ENCODE data around the gene SPOP. TPM values are rescaled to one million over a fixed set of nuclear protein-coding genes. Genes with fewer than 3 reads are reported as not detected.
"Not testable (repeated sequence)": the region's sequence is repeated elsewhere in the genome, so short reads cannot be mapped to it uniquely, and the experiment has no call there.

SPOP gene
- total RNA-seq, 1 experiment from 2014 or later = 47.5 TPM

DNA sequence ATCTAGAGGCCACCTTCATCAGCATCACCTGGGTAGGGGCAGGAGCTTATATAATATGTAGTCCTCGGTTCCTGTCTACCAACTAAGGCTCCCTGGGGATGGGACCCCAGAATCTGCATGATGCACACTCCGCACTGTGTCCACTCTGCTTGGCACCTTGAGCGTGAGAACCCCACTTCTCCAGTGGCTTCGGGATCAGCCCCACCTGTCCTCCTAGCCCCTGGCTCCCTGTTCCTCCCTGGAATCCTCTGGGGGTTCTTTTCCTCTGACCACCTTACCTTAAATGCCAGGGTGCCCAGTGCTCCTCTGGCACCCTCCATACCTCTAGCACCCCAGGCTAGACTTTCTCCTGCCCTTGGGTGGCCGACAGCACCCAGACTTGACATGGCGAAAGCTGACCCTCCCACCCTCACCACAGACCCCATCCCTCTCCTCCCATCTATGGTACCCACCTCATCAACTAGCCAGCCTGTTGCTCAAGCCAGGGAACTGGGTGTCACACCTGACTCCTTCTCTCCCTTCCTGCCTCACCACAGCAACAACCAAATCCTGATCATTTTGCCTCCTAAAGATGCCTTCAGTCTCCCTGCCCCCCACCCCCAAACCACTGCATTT lies 105.0 kb downstream of the SPOP start:
- DNase-seq (ENCODE audit: low read depth) = no peak

DNA sequence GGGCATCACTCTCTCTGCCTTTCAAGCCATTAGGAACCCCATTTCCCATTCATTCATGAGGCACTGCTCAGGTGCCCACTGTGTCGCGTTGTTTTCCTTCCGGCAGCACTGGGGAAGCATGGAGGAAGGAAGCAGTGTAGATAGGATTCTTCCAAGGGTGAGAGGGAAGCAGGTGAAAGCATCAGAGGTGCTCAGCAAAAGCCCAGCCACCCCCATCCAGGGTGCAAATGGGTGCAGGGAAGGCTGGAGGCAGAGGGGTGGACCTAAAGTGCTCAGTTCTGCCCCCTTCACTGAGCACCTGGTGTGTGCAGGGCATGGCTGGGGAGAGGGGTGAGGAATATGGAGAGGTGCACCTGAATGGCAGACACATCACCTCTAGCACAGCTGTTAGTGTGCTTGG lies 105.7 kb downstream of the SPOP start:
- DNase-seq (ENCODE audit: low read depth) = no peak

DNA sequence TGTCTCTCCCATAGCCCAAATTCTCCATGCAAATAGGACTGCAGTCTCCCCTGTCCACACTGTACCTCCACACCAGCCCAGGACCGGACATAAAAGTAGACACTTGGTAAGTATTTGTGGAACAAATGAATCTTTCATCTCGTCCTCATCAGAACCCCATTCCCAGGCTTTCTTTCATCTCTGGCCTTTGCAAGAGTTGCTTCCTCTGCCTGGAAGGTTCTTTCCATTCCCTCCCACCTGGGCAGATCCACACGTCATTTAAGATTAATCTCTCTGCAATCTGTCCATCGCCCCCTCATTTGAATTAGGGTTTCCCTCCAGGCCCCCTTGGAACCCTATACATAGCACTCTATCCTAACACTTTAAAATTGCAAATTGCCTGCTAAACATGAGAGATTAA lies 106.1 kb downstream of the SPOP start:
- DNase-seq (ENCODE audit: low read depth) = no peak

DNA sequence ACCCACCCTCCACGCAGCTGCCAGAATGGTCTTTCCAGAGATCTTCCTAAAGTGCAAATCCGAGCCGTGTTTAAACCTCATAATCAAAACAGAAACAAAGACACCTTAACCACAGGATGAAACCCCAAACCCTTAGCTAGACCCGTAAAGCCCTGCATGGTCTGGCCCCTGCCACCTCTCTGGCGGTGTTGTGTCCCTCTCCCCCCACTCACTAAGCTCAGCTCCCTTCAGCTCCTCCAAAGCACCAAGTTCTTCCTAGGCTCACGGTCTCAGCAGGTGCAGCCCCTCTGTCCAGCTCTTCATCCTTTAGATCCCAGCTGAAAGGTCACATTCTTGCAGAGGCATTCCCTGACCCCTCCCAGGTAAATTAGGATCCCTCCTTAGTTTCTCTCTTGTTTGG lies 106.6 kb downstream of the SPOP start:
- no peak for DNase-seq (ENCODE audit: low read depth)

DNA sequence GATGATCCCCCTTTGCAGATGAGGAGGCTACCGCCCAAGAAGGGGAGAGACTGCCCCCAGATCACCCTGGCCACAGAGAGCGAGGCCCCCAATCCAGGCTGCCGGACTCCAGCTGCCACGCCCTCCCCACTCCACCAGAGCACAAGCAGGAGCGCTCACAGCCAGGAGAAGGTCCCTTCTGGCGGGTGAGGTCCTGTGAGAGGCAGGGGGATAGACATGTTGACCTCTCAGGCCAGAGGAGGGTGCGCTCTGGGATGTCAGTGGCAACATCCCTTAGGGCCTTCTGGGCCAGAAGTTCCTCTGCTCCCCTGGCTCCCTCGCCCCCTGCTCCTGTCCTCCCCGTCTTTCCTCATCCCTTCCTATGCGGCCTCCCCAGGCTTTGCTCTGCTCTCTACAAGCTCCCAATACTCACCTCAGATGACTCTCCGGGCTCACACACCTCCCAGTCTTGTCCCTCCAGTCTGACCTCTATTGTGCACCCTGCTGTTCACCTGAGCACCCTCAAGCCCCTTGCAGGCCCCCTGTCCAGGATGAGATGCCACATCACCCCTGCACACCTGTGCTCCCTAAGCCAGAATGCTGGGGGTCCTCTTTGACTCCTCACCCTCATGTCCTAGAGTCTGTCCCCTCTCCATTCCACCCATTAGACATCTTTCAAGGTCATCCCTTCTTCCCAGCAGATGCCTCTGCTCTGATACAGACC lies 107.2 kb downstream of the SPOP start:
- DNase-seq (ENCODE audit: low read depth) = no peak

DNA sequence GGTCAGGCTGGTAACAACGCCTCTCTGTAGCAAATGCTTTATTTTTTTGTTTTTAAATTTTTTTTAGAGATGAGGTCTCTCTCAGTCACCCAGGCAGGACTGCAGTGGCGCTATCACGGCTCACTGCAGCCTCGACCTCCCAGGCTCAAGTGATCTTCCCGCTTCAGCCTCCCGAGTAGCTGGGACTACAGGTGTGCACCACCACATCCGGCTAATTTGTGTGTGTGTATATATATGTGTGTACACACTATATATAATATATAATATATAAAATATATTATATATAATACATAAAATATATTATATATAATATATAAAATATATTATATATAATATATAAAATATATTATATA lies 109.2 kb downstream of the SPOP start:
- not testable (repeated sequence) for DNase-seq (ENCODE audit: low read depth)

DNA sequence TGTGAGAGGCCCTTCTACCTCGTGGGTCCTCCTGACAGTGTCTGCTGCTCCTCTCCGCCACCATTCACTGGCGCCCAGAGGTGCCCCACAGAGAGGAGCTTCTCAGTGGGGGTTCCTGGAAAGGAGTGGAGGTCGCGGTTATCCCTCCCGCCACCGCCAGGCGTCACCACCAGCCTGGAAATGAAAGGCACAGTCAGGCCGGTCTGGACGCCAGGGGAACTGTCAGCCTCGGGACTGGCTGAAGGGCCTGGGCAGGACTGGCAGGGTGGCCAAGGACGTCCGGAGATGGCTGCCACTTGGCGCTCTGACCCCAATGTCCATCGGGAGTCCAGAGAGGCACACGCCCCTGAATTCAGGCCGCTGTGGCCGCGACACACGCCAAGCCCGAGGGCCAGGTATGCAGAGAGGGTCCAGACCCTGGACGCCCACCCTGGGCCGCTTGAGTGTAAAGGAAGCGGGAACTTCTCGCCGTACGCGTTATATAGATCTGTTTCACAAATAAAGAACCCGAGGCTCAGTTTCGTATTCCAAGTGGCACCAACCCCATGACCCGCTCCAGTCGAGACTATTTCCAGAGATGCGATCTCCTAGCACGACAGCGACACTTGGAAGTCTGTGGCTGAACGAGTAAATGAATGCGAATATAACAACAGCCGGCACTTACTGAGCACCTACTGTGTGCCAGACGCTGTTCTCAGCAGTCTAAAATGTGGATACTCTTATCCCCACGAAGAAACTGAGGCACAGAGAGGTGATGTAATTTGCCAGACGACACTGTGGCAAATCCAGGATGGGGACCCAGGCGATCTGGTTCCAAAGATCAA lies 109.8 kb downstream of the SPOP start:
- DNase-seq (ENCODE audit: low read depth) = peak; percentile 83

DNA sequence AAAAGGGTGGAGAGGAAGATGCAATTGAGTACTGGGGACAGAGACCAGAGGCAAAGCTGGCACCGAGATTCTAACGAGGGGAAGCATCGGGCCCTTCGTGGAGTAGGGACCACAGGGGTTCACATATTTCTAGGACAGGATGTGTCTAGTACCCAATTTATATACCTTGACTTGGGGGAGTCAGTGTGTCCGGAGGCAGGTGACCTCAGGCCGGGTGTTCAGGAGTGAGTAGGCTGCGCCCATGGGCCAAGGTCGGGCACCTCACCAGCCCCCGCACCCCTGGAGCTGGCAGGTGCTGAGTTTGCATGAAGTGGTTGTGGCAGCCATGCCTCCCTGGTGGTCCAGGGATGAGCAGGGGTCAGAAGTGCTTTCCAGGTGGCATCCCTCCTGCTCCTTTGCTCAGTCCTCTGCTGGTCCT lies 110.8 kb downstream of the SPOP start:
- DNase-seq (ENCODE audit: low read depth) = no peak

DNA sequence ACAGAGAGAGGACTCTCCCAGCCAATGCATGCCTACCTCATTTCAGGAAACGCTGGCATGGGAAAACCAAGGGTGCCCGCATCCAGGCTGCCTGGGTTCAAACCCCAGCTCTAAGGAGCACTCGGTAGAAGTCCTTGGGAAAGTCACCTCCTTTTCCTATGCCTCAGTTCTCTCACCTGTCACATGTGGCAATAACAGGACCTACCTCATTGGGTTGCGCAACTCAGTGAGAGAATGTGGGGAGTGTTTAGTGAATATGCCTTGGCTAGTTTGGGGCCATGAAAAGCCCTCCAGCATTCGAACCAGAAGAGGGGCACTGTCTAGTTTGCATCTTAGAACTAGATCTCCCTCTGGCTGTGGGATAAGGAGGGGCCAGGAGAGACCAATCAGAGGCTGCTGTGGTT lies 111.2 kb downstream of the SPOP start:
- DNase-seq (ENCODE audit: low read depth) = no peak

DNA sequence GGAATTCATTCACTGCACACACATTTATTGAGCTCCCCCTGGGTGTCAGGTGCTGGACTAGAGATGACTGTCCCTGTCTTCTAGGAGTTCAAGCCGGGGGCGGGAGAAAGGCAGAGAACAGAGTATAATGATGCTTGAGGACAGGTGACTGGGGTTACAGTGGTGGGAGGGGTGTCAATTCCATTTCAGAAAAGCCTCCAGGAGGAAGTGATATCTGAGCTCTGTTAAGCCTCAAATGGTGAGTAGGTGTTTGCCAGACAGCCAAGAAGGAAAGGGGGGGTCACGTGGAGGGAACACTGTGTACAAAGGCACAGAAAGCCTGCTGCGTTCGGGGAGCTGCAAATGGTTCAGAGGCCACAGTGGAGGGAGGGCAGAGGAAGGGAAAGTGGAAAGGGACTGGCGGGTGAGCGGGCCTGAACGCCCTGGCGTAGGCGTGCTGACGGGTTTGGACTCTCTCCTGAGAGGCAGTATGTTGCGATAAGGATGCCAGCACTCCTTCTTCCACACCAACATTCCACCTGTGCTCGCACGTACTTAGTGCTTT lies 111.9 kb downstream of the SPOP start:
- no peak for DNase-seq (ENCODE audit: low read depth)

DNA sequence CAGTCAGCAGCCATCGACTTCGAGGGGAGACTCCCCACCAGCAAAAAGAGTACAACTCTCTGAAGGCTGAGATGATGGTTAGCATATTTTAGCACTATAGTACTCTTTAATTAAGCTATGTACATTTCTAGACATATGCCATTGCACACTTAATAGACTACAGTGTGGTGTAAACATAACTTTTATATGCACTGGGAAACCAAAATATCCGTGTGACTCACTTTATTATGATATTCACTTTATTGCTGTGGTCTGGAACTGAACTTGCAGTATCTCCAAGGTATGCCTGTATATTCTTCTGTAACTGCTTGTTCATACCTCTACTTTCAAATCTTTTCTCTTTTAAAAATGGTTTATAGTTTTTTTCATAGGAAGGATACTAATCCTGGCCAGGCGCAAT lies 113.3 kb downstream of the SPOP start:
- DNase-seq (ENCODE audit: low read depth) = peak; percentile 34

DNA sequence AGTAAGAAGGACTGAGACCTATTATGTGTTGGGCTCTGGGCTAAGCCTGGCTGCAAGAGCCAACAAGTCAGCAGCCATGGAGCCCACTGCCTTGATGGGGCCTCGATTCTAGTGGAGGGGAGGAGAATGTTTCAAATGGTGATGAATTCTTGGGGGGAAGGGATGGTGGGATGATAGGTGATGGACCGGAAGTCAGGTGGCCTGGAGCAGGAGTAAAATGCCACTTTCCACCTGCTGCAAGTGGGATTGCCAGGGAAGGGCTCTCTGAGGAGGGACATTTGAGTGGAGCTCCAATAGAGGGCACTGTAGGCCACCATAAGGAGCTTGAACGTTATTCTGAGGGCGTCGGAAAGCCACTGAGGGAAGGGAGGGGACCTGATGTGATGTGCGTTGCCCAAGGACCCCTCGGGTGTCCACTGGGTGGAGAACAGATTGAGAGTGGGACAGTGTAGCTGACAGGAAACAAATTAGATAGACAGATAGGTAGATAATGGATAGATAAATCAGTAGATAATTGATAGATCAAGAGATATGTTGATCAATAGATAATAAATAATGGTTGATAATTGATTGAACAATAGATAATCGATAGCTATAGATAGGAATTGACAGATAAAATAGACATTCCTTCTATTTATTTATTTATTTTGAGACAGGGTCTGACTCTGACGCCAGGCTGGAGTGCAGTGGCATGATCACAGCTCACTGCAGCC lies 120.4 kb downstream of the SPOP start:
- DNase-seq (ENCODE audit: low read depth) = peak; percentile 56

DNA sequence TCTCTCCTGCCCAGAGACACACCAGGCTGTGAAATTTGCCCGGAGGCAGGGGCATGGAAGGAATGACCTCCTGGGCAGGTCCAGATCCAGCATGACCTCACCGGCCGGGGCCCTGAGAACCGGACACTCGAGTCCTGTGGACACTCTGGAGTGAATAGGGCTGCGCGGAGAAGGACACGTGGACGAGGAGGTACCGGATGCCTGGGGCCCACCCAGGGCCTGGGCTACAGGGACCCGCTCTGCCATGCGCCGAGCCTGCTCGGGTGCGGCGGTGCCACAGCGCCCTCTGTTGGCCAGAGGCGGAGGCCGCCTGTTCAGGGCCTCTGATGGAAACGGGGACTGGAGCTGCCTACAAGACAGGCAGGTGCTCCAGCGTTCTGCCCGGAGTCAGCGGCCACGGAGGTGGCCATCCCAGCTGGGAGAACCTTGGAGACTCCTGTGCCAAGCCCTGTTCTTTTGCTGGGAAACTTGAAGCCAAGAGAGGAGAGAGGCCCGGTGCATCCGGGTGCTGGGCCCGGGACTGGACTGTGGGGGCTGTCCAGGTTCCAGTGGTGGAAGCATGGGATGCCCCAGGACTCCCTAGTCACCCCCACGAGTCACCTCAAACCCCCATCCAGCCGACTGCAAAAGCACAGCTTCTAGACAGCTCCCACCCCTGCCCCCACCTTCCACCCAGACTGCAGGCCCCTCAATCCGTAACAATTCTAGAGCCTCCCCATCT lies 121.5 kb downstream of the SPOP start:
- peak; percentile 53 for DNase-seq (ENCODE audit: low read depth)

DNA sequence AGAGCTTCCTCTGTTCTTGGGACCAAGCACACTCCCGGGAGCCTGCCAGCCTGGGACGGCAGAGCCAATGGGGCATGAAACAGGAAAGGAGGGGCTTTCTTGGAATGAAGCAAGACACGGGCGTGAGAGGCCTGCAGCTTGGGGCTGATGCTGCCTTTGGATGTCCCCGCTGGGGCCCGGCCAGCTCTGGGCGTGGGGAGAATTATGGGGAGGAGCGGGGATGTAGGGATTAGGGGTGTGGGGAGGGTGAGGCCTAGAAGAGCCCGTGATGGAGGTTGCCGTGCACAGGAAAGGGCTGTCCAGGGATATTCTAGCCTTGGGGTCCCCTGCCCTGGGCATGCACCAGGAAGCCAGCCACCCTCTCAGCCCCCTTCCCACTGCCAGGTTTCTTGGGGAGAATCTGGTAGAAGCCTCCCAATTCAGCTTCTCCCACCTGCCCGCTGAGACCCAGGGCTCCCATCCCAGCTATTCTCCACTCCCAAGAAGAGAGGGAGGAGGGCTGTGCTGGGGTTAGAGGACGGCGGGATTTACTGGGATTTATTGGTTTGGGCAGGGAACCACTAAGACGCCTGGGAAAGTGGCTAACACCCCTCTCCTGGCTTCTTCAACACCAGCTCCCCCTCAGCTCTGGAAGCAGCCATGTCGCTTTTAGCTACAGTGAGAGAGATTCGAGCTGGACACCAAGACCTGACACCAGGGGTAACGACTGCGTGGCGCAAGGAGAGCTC lies 122.2 kb downstream of the SPOP start:
- DNase-seq (ENCODE audit: low read depth) = no peak

DNA sequence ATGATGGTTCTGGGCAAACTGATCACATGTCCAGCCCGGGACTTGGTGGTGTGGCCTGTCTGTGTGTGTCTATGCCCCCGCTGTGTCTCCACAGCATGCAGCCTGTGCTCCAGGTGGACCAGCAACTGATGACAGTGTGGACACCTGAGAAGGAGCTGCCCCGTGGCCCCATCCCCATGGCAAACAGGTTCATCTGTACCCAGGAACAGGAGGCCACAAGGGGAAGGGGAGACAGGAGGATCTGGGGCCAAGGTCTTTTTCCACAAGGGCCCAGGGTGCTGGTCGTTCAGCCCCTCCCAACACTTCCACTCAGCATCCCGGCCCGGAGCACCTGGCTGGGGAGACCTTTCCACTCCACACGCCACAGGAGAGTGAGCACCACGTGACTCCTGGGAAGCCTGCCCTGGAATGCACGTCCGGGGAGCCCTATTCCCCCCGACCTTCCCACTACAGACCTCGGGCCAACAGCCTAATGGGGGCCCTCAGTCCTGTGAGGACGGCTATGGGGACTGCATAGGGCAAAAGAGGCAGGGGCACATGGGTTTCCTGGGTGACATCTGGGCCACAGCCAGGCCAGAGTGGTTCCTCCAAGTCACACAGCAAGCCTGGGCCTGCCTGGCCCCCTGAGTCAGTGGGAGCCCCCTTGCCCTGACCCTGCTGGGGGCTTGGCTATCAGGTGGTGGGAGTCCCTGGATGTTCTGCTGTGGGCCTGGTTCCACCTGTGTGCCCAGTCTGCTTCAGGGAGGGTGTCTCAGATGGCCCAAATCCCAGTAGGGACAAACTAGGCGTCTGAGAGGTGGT lies 123.0 kb downstream of the SPOP start:
- DNase-seq (ENCODE audit: low read depth) = no peak

DNA sequence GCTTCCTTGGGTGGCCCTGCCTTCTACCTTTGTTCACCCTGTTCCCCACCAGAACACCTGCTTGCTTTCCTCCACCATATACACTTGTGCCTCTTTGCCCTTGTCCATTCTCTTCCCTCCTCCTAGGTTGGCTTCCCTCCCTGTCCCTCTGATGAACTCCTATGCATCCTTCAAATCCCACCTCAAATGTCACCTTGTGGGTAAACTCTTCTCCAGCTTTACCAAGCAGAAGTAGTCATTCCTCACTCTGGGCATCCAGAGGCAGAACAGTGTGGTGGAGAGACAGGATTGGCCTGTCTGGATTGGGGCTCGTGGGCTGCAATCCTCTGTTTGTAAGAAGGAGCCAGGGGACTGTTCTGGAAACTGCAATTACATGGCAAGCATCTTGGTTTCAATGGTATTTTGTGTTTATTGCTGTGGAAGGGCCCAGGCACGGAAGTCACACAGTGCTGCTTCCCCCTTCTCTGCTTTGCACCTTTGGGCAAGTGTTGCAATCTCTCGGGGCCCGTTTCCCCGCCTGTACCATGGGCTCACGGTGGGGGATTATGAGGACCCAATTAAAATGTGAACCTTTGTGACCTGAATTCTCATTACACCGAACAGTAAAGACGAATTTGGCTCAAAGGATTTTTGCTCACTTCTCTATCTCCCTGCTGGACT lies 124.1 kb downstream of the SPOP start:
- DNase-seq (ENCODE audit: low read depth) = no peak

DNA sequence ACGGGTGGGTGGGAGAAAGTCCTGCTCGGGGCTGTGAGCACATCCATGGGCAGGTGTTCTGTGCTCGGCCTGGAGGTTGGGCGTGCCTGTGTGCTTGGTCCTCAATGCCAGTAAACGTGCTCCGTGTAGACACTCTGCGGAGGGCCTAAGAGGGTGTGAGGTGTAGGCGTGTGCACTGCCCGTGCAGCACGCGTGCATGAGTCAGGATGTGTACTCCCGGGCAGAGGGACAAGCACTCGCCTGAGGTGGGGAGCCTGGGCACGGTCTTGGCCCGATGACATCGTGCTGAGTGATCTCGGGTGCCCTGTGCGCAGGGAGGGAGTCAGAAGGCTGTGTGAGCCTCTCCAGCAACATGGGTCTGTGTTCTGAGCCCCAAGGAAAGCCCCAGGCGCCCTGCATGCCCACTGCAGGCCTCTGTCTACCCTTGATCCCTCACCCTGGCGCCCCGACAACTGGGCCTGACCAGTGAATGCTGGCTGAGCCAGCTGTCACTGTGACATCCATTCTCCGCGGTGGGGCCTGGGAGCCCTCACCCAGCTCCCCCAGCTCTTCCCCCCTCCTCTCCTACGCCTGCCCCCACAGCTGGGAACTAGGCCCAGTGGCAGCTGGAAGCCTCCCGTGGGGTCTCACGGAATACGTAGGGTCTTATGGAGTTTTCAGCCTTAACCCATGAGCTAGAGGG lies 125.7 kb downstream of the SPOP start:
- peak; percentile 30 for DNase-seq (ENCODE audit: low read depth)

DNA sequence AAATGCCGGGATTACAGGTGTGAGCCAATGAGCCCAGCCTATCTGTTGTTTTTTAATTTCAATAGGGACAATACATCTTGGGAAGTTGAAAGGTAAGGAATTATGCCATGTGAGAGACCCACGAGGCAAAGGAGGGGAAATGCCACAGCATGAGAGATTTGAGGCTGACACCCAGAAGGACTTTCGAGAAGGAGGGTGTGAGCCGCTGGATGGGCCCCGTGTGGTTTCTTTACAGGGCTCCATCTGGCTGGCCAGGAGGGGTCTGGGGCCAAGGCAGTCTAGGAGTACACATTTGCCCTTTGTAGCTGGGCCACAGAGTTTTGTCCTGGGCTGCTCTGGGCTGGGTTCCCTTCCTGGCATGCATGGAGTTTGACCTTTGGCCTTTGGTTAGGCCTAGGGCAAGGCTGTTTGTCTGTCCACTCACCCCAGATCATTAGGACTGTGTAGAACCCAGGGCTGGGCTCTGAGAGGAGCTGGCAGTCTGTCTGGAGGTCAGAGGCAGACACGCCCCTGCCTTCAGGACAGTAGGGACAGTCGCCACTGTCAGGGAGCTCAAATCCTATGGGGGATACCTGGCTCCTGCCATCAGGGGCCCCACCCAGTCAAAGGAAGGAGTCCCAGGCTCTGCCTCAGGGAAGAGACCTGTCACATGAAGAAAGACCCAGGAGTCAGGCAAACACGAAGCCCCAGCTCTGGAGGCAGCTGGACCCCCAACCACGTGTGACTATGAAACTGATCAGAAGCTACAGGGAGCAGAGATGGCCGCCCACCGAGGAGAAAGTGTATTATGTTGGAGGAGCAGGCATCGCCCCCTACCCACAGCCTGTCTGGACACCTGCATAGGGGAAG lies 126.5 kb downstream of the SPOP start:
- DNase-seq (ENCODE audit: low read depth) = no peak

All from M059J (cell line).